ENCODE measurements around the gene MRPL1.

DNA sequence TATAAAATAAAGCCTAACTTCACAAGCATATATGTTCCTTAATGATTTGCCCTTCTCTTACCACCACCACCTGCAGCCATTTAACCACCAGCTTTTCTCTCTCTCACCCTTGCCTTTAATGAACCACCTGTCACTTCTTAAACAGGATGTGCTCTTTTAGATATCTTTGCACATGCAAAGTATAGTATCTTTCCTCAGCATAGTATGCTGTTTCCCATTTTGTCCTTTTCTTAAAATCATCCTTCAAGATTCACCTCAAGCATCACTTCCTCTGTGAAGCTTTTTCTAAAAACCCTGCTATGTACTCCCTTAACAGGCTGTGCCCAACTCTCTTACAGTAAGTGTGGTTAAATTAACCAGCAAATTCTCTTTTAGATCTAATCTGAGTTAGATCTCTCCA, 35.3 kb upstream of the MRPL1 start:
- TF ChIP-seq, protein P1, sequence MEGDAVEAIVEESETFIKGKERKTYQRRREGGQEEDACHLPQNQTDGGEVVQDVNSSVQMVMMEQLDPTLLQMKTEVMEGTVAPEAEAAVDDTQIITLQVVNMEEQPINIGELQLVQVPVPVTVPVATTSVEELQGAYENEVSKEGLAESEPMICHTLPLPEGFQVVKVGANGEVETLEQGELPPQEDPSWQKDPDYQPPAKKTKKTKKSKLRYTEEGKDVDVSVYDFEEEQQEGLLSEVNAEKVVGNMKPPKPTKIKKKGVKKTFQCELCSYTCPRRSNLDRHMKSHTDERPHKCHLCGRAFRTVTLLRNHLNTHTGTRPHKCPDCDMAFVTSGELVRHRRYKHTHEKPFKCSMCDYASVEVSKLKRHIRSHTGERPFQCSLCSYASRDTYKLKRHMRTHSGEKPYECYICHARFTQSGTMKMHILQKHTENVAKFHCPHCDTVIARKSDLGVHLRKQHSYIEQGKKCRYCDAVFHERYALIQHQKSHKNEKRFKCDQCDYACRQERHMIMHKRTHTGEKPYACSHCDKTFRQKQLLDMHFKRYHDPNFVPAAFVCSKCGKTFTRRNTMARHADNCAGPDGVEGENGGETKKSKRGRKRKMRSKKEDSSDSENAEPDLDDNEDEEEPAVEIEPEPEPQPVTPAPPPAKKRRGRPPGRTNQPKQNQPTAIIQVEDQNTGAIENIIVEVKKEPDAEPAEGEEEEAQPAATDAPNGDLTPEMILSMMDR (IDR thresholded peaks at IDR 0.05) = no peak
- no peak for TF ChIP-seq CREB1 (CRISPR knock-in tag; IDR thresholded peaks at IDR 0.05)
